PFSK-1 (cell line): ENCODE results near the gene ULBP1.

Experiments used
- POLR2AphosphoS5 ChIP-seq: IDR thresholded peaks from 2 replicates; pipeline ENCODE4 v1.6.1; 2012; ENCODE audit warnings: low read depth, mild to moderate bottlenecking, control low read depth, low read length, moderate library complexity
- REST ChIP-seq, 2 experiments: IDR thresholded peaks; 2 replicates each; pipeline versions ENCODE4 v1.6.1 to v1.8.0; 2011 to 2012; ENCODE audit warnings: low read depth in 2 of 2, low read length in 2 of 2, control low read depth in 1 of 2, inconsistent platforms in 1 of 2, mild to moderate bottlenecking in 1 of 2, moderate library complexity in 1 of 2; ENCODE audit not compliant: insufficient read depth in 1 of 2

GRCh38 chr6:150004783-150005717 lies 41.3 kb downstream of the ULBP1 start:
- TF ChIP-seq POLR2AphosphoS5: peak; percentile 52; the same call in 1 of the 2 replicates
- no peak for TF ChIP-seq REST (IDR thresholded peaks at IDR 0.05; ENCODE audit: insufficient read depth in 1 of 2, low read depth in 2 of 2, low read length in 2 of 2)
